ENCODE data around the gene LRCH4. TPM values are rescaled to one million over a fixed set of nuclear protein-coding genes. Genes with fewer than 3 reads are reported as not detected.
A peak's percentile ranks its signal among the peaks of the same experiment; 100 is the strongest.
"Not testable (repeated sequence)": the region's sequence is repeated elsewhere in the genome, so short reads cannot be mapped to it uniquely, and the experiment has no call there.

The LRCH4 gene
- polyA plus RNA-seq, 2 donors: 32.3 to 73.4 TPM

- no peaks in the 10 kb centered on the region for H3K27me3 ChIP-seq (ENCODE audit: control insufficient read depth in 1 of 2, insufficient read depth in 2 of 2, low read length in 2 of 2)
- WGBS, 2 donors: 24 to 25% methylated on average over 34 to 36 of the region's 36 CpGs
Observed at GRCh38 chr7:100568896-100569844, 16.8 kb downstream of the LRCH4 start.

GRCh38 chr7:100568176-100568895, 17.6 kb downstream of the LRCH4 start:
- 56 to 71% methylated on average over 10 to 11 of the region's 11 CpGs for WGBS, 2 donors
- Histone ChIP-seq H3K9me3 (ENCODE audit: control insufficient read depth in 2 of 2, insufficient read depth in 1 of 2, low read depth in 1 of 2, low read length in 1 of 2) (no peaks in the 10 kb centered on the region), H3K4me3 (ENCODE audit: low read depth in 1 of 2, low read length in 2 of 2) (no peak overlapping the region), H3K4me1 (ENCODE audit: control insufficient read depth in 2 of 2, insufficient read depth in 2 of 2, low read length in 1 of 2) (peaks cover 4 to 19% of the 10 kb centered on the region in 2 donors), H3K27me3 (ENCODE audit: control insufficient read depth in 1 of 2, insufficient read depth in 2 of 2, low read length in 2 of 2) (no peaks in the 10 kb centered on the region), H3K36me3 (ENCODE audit: control insufficient read depth in 2 of 2, insufficient read depth in 2 of 2, low read length in 1 of 2) (peaks cover 0 to 13% of the 10 kb centered on the region in 2 donors), H3K27ac (ENCODE audit: low read depth in 2 of 2, low read length in 1 of 2) (no peak overlapping the region)

More at GRCh38 chr7:100568896-100569844, 16.8 kb downstream of the LRCH4 start:
- peaks cover 0 to 14% of the 10 kb centered on the region in 2 donors for H3K36me3 ChIP-seq (ENCODE audit: control insufficient read depth in 2 of 2, insufficient read depth in 2 of 2, low read length in 1 of 2)
- H3K27ac ChIP-seq (ENCODE audit: low read depth in 2 of 2, low read length in 1 of 2): peak overlapping the region in 1 of 2 donors; percentile 50
- peak overlapping the region in 1 of 2 donors; percentile 30 for H3K4me3 ChIP-seq (ENCODE audit: low read depth in 1 of 2, low read length in 2 of 2)
- no peaks in the 10 kb centered on the region for H3K9me3 ChIP-seq (ENCODE audit: control insufficient read depth in 2 of 2, insufficient read depth in 1 of 2, low read depth in 1 of 2, low read length in 1 of 2)
- peaks cover 4 to 19% of the 10 kb centered on the region in 2 donors for H3K4me1 ChIP-seq (ENCODE audit: control insufficient read depth in 2 of 2, insufficient read depth in 2 of 2, low read length in 1 of 2)

- Histone ChIP-seq H3K36me3 (ENCODE audit: control insufficient read depth in 2 of 2, insufficient read depth in 2 of 2, low read length in 1 of 2) (peaks cover 0 to 15% of the 10 kb centered on the region in 2 donors), H3K27ac (ENCODE audit: low read depth in 2 of 2, low read length in 1 of 2) (peak overlapping the region in 1 of 2 donors; percentile 1), H3K27me3 (ENCODE audit: control insufficient read depth in 1 of 2, insufficient read depth in 2 of 2, low read length in 2 of 2) (no peaks in the 10 kb centered on the region), H3K9me3 (ENCODE audit: control insufficient read depth in 2 of 2, insufficient read depth in 1 of 2, low read depth in 1 of 2, low read length in 1 of 2) (no peaks in the 10 kb centered on the region), H3K4me1 (ENCODE audit: control insufficient read depth in 2 of 2, insufficient read depth in 2 of 2, low read length in 1 of 2) (peaks cover 4 to 19% of the 10 kb centered on the region in 2 donors), H3K4me3 (ENCODE audit: low read depth in 1 of 2, low read length in 2 of 2) (no peak overlapping the region)
- WGBS, 2 donors: 42 to 49% methylated on average over 3 of the region's 3 CpGs
Observed at GRCh38 chr7:100567751-100568175, 18.2 kb downstream of the LRCH4 start.

GRCh38 chr7:100567031-100567730, 18.7 kb downstream of the LRCH4 start:
- peaks cover 4 to 19% of the 10 kb centered on the region in 2 donors for H3K4me1 ChIP-seq (ENCODE audit: control insufficient read depth in 2 of 2, insufficient read depth in 2 of 2, low read length in 1 of 2)

GRCh38 chr7:100566018-100566531, 19.9 kb downstream of the LRCH4 start:
- Histone ChIP-seq H3K4me1 (ENCODE audit: control insufficient read depth in 2 of 2, insufficient read depth in 2 of 2, low read length in 1 of 2) (peaks cover 4 to 17% of the 10 kb centered on the region in 2 donors), H3K9me3 (ENCODE audit: control insufficient read depth in 2 of 2, insufficient read depth in 1 of 2, low read depth in 1 of 2, low read length in 1 of 2) (no peaks in the 10 kb centered on the region), H3K27ac (ENCODE audit: low read depth in 2 of 2, low read length in 1 of 2) (no peak overlapping the region), H3K36me3 (ENCODE audit: control insufficient read depth in 2 of 2, insufficient read depth in 2 of 2, low read length in 1 of 2) (peaks cover 0 to 29% of the 10 kb centered on the region in 2 donors), H3K27me3 (ENCODE audit: control insufficient read depth in 1 of 2, insufficient read depth in 2 of 2, low read length in 2 of 2) (no peaks in the 10 kb centered on the region), H3K4me3 (ENCODE audit: low read depth in 1 of 2, low read length in 2 of 2) (no peak overlapping the region)
- 79 to 81% methylated on average over 6 of the region's 6 CpGs for WGBS, 2 donors

More at GRCh38 chr7:100567031-100567730, 18.7 kb downstream of the LRCH4 start:
- Histone ChIP-seq H3K4me3 (ENCODE audit: low read depth in 1 of 2, low read length in 2 of 2) (no peak overlapping the region), H3K27ac (ENCODE audit: low read depth in 2 of 2, low read length in 1 of 2) (peak overlapping the region in 1 of 2 donors; percentile 1), H3K9me3 (ENCODE audit: control insufficient read depth in 2 of 2, insufficient read depth in 1 of 2, low read depth in 1 of 2, low read length in 1 of 2) (no peaks in the 10 kb centered on the region), H3K36me3 (ENCODE audit: control insufficient read depth in 2 of 2, insufficient read depth in 2 of 2, low read length in 1 of 2) (peaks cover 0 to 21% of the 10 kb centered on the region in 2 donors), H3K27me3 (ENCODE audit: control insufficient read depth in 1 of 2, insufficient read depth in 2 of 2, low read length in 2 of 2) (no peaks in the 10 kb centered on the region)
- WGBS, 2 donors: 71 to 73% methylated on average over 12 of the region's 12 CpGs

GRCh38 chr7:100565133-100565571, 20.8 kb downstream of the LRCH4 start:
- 92 to 93% methylated on average over 11 of the region's 11 CpGs for WGBS, 2 donors
- Histone ChIP-seq H3K4me3 (ENCODE audit: low read depth in 1 of 2, low read length in 2 of 2) (no peak overlapping the region), H3K9me3 (ENCODE audit: control insufficient read depth in 2 of 2, insufficient read depth in 1 of 2, low read depth in 1 of 2, low read length in 1 of 2) (no peaks in the 10 kb centered on the region), H3K36me3 (ENCODE audit: control insufficient read depth in 2 of 2, insufficient read depth in 2 of 2, low read length in 1 of 2) (peaks cover 0 to 29% of the 10 kb centered on the region in 2 donors), H3K27ac (ENCODE audit: low read depth in 2 of 2, low read length in 1 of 2) (no peak overlapping the region), H3K27me3 (ENCODE audit: control insufficient read depth in 1 of 2, insufficient read depth in 2 of 2, low read length in 2 of 2) (no peaks in the 10 kb centered on the region), H3K4me1 (ENCODE audit: control insufficient read depth in 2 of 2, insufficient read depth in 2 of 2, low read length in 1 of 2) (peaks cover 4 to 11% of the 10 kb centered on the region in 2 donors)

- H3K4me3 ChIP-seq (ENCODE audit: low read depth in 1 of 2, low read length in 2 of 2); H3K4me1 ChIP-seq (ENCODE audit: control insufficient read depth in 2 of 2, insufficient read depth in 2 of 2, low read length in 1 of 2); H3K27ac ChIP-seq (ENCODE audit: low read depth in 2 of 2, low read length in 1 of 2); H3K9me3 ChIP-seq (ENCODE audit: control insufficient read depth in 2 of 2, insufficient read depth in 1 of 2, low read depth in 1 of 2, low read length in 1 of 2); H3K27me3 ChIP-seq (ENCODE audit: control insufficient read depth in 1 of 2, insufficient read depth in 2 of 2, low read length in 2 of 2): not testable (repeated sequence)
- peaks cover 0 to 29% of the 10 kb centered on the region in 2 donors for H3K36me3 ChIP-seq (ENCODE audit: control insufficient read depth in 2 of 2, insufficient read depth in 2 of 2, low read length in 1 of 2)
- WGBS, 2 donors: 88 to 91% methylated on average over 6 of the region's 6 CpGs
Observed at GRCh38 chr7:100564405-100564804, 21.5 kb downstream of the LRCH4 start.

- Histone ChIP-seq H3K9me3 (ENCODE audit: control insufficient read depth in 2 of 2, insufficient read depth in 1 of 2, low read depth in 1 of 2, low read length in 1 of 2) (no peaks in the 10 kb centered on the region), H3K4me3 (ENCODE audit: low read depth in 1 of 2, low read length in 2 of 2) (no peak overlapping the region), H3K36me3 (ENCODE audit: control insufficient read depth in 2 of 2, insufficient read depth in 2 of 2, low read length in 1 of 2) (peaks cover 0 to 29% of the 10 kb centered on the region in 2 donors), H3K27me3 (ENCODE audit: control insufficient read depth in 1 of 2, insufficient read depth in 2 of 2, low read length in 2 of 2) (no peaks in the 10 kb centered on the region), H3K4me1 (ENCODE audit: control insufficient read depth in 2 of 2, insufficient read depth in 2 of 2, low read length in 1 of 2) (peaks cover 4 to 5% of the 10 kb centered on the region in 2 donors), H3K27ac (ENCODE audit: low read depth in 2 of 2, low read length in 1 of 2) (no peak overlapping the region)
- WGBS, 2 donors: 33 to 35% methylated on average over 12 of the region's 12 CpGs
Observed at GRCh38 chr7:100563809-100564400, 22.0 kb downstream of the LRCH4 start.

Measured in esophagus (tissue), 2 donors.